GM12865 (cell line): ENCODE data around the gene NCK2.

Experiments
- DNase-seq: peaks from one replicate; pipeline ENCODE4 v3.0.0; 2010; ENCODE audit warnings: low read depth
- H3K4me3 ChIP-seq: 2 replicates; pipeline ENCODE4 v1.5.1; 2011; ENCODE audit warnings: mild to moderate bottlenecking, low read depth, low read length, control low read depth
- CTCF ChIP-seq: IDR thresholded peaks from 2 replicates; pipeline ENCODE4 v1.5.1; 2011; ENCODE audit warnings: low read length, control low read depth, low read depth, inconsistent platforms; ENCODE audit not compliant: insufficient read depth; ENCODE audit errors: missing control alignments

Gene NCK2

DNA sequence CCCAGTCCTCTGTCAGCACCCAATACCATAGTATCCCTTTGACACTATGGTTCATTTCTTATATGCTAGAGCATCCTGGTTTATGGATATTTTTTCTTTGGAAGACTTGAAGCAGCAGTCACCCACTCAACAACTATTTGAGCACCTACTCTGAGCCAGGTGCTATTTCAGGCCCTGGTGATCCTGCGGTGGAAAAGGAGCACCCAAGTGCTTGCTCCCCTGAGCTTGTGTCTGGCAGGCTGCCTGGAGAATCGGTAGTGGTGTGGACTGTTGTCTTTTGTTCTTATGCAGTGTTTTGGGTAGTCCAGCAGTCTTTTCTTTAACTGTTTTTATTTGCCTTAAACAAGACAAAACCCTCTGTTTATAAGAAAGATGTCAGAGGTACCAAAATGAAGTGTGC is 28.9 kb downstream of the NCK2 start:
- TF ChIP-seq CTCF = no peak
- DNase-seq = no peak
- no peak overlapping the region for H3K4me3 ChIP-seq

DNA sequence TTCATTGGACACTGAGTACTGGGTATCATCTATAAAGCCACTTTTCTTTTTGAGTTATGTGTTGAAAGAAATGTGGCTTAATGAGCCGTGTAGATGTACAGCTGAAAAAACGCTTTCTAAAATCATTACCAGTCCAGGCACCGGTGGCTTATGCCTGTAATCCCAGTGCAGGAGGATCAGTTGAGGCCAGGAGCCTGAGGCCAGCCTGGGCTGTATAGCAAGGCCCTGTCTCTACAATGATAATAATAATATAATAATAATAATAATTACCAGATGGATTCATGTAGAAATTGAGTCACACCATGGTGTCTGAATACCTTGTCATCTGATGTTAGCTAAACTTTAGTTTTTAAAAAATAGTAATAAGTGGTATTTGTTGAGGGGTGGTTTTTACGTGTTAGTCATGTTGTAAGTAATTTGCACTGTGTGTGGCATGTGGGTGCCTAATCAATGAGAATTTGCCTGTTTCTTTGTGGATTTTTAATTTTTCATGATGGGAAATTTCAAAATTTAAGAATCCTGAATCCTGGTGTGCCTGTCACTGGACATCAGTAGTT is 30.1 kb downstream of the NCK2 start:
- DNase-seq = no peak
- no peak for TF ChIP-seq CTCF

DNA sequence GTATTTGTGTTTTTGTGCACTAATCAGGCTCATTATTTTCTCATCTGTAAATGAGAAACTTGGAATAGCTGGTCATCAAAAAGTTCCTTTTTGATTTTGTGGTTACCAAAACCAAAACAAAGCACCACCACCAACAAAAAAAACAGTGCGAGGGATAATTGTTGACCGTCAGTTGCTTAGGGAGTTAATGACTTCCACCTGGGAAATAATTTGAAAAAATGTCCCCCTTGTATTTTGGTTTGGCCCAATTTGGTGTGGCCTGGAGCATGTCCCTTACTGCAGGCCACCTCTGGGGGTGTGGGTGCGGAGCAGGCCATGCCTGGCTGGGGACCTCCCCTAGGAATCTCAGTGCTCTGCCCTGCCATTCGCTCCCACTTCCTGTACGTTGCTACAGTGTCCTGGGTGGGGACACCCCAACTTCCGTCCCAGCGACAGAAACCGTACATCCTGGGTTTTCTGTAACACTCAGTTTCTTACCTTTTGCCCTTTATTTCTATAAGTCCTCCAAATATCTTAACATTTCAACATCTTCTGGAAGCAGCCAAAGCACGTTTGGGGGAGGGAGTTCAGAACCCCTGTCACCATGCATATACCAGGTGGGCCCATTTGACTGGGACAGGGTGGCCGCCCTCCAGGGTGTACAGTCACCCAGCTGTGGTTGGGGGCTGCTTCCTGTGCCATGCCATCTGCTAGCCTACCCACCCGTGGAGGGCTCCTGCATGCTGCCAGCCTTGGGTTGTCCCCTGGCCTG is 31.3 kb downstream of the NCK2 start:
- no peak for TF ChIP-seq CTCF
- peak; percentile 59 for DNase-seq
- peak overlapping the region; percentile 1 for H3K4me3 ChIP-seq

More for the DNA sequence above, 30.1 kb downstream of the NCK2 start:
- H3K4me3 ChIP-seq = no peak overlapping the region

DNA sequence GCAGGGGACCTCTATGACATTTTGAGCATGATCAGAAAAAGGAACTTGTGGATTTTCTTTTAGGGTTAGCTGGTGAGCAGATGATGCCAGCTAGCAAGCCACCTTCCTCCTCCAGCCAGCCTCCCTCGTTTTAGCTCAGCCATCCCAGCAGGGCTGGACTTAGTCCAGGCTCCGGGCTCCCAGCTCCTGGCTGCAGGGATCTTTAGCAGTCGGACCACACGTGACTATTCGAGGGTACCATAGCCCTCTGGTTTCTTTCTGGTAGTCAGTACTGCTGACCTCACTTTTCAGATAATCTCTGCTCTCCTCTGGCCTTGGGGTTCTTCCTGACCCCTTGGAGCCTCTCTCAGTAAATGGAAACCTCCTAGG is 31.8 kb downstream of the NCK2 start:
- H3K4me3 ChIP-seq = peak overlapping the region; percentile 1
- no peak for TF ChIP-seq CTCF
- DNase-seq = no peak

DNA sequence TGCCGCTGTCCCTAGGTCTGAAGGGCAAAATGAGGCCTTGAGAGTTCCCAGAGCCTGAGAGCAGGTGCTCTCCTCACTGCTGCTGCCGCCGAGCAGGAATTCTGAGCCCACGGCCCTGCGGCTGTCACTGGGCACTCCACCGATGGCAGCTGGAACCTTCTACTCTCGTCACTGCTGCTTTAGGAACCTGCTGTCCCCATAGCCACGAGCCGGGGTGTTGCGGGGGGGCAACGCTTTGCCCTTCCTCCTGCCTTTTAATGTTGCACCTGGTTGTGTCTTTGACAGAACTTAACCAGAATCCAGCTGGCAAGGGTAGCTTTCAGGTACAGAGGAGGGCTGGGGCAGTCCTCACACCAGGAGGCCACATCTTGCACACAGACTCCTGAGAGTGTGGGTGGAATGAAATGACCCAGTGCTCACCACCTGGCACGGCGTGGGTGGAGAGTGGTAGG is 32.3 kb downstream of the NCK2 start:
- no peak for TF ChIP-seq CTCF
- H3K4me3 ChIP-seq = no peak overlapping the region
- no peak for DNase-seq

DNA sequence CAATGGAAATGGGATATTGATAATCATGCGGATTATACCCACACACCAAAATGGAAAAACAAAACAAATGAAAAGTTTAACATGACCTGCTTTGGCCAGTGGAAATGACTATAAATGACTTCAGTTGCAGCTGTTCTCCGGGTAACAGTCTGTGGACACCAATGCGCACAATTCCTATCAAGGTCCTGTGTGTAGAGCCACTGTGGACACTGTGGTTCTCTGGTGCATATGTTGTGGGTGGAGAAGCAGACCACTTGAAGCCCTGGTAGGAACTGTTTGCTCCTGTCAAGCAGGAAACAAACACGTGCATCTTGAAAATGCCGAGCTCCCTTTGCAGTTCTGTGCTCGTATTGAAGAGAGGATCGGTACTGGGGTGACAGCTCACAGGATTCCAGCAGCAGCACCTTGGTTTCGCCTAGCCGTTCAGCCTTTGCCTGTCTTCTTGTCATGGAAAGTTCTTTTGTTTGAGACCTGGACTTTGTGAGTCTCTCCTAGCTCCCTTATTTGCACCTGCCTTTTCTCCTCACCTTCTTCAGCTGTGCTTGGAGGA is 32.9 kb downstream of the NCK2 start:
- TF ChIP-seq CTCF = no peak
- H3K4me3 ChIP-seq = no peak overlapping the region
- DNase-seq = no peak
